GM21825 (cell line): ENCODE measurements around the gene NFIB.

Experiments used
- ATAC-seq: cut with Tn5 transposase; IDR thresholded peaks from one replicate; pipeline ENCODE4 v1.9.1; 2021; ENCODE audit warnings: mild to moderate bottlenecking, moderate library complexity; ENCODE audit not compliant: unreplicated experiment

NFIB gene

DNA sequence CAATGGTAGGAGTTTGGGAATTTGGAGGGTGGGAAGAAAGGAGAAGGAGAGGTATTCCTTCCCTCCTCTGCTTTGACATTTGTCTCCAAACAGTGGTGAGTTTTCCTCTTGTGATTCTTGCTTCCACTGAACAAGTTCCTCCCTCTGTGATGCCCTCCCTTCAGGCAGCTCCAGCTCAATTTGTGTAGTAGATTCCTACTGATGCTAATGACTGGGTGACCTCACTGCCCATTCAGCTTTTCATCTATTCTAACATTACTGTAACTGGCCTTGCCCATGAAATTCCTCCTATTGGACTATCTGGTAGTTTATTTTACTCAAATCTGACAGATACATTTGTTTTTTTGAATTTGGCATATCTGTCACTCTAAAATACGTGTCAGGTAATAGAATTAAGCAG is 121.4 kb downstream of the NFIB start:
- ATAC-seq, result no peak

DNA sequence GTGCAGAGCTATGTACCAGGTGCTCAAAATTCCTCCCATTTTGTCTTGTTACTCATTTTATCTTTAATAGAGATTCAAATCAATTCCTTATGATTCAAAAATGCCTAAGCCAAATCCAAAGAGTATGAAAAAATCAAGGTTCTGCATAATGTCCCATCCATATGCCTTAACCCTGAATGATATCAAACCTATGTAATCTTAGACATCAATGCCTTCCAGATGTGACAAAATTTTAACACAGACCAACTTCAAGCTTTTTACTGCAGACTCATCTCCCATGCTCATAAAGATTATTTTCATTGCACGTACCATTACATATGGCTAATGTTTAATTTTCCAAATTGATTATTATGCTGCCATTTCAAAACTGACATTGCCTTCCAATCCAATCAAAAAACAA is 122.4 kb downstream of the NFIB start:
- ATAC-seq, result no peak

DNA sequence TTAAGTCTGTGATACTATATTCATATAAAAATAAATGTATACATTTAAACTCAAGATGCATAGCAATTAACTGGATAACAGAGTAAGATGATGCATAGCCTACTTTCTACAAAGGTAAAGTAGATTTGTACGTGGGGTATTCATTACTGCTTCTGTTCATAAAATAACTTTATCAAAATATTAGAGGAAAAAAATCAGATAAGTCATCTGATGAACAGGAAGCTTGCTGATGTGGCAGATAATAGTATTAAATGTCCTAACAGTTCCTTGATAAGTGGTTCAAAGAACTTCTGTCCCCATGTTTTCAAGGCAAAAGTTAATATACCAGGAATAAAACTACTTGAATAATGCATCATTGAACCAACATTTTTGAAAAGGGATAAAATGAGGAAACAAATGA is 123.7 kb downstream of the NFIB start:
- ATAC-seq, result no peak

DNA sequence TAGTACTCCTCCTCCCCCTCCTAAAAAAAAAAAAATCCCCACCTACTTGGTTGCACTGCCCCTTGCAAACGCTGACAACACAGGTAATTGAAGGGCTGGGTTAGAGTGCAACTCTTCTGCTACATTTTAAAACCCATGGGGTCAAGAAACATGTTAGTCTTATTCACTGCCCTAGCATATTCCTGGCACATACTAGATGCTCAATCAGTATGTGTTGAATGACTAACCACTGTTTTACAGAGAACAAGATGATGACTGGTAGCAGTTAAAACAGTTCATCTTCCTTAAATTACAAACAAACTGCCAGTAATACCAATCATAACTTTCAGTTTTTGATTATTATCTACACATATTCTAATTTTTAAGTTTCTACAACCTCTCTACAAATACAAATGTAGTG is 124.4 kb downstream of the NFIB start:
- no peak for ATAC-seq

DNA sequence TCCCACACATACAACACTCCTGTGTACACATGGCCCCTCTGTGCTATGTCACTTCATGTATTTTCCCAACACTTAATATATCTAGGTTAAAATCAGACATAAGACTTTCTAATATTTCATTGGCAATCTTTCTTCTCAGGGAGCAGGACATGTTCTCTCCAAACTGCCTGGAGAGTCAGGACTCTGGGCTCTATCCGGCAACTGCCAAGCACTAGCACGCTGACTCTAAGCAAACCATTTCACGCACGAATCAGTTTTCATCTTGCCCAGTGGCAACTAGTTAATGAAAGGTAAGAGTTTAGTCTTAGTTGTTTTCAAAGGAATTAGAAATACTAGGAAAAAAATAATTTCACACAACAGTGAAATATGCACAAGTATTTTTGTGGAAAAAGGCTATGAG is 124.8 kb downstream of the NFIB start:
- no peak for ATAC-seq

DNA sequence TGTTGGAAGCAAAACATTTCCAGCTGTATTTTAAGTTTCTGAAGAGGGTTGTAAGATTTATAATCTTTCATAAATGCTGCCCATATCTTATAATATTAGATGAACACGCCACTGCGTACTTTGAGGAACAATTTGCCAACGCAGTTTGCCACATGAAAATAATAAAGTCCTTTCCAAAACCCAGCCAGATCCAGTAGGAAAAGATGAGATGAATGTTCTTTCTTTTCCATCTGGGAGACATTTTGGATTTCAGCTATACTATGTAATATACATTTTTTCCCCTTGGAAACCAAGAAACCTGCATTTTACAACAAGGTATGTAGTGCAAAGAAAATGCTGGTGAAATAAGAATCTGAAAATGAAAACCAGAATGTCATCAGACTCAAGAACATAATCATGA is 125.4 kb downstream of the NFIB start:
- no peak for ATAC-seq

DNA sequence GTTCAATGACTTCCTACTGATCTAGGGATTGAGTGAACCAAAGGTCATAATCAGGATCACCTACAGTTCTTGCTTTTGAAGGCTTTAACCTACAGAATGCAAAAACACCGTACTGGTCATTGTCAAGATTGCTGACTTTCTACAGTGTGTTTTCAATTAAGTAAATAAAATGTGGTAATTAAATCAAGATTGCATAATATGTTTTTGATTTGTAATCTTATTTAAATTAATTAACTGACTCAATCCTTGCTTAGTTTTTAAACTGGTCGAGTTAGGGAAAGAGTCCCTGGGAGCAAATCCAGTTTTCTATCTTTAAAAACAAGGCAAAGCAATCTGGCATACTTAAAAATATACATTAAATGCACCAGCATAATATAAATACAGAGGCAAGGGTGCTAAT is 125.9 kb downstream of the NFIB start:
- ATAC-seq, result no peak

DNA sequence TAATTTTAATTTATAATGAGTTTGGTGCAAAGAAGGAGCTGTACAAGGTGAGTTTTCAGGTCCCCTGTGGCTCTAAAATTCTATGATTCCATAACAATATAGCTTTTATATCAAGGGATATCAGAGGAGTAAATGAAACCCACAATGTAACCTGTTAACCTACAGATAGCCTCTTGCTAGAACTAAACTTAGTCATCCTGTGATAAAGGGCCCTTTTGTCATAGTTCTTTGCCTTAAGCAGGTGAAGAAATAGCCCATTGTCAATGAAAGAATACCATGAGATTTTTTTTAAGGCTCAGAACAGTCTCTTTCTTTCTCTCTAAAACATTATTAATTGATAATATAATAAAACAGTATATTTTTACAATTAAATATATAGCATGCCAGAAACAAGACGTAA is 127.8 kb downstream of the NFIB start:
- ATAC-seq, result no peak

DNA sequence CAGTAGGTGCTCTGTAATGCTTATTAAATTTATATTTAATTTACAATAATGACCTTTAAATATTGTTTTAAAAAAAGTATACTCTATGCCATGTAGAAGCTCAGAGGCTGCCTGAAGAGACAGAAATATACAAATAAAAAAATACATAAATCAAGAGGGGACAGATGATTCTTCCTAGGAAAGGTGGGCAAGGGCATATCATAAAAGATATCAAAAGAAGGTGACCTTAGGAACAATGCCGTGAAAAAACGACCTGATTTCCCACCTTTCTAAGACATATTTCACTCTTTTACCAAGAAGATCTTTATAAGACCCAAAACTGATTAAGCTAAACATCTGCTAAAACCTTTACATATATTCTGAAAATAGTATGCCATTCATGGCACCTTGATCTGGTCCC is 128.9 kb downstream of the NFIB start:
- ATAC-seq, result no peak

DNA sequence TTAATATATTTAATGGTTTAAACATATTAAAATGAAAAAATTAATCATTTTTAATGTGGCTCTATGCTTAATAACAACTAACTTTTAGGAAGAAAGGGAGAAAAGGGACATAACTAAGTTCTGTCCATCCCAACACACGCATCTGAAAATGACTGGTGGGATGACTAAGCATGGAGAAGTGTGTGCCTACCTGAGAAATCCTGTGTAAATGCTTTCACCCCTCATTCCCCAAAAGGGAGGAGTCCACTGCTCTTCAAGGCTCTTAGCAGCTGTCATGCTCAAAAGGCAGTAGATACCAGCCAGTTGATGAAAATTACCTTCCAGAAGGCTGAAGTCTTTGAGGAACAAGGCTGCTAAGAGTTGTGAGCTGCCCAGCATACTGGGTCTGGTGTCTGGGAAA is 130.9 kb downstream of the NFIB start:
- ATAC-seq, result no peak

DNA sequence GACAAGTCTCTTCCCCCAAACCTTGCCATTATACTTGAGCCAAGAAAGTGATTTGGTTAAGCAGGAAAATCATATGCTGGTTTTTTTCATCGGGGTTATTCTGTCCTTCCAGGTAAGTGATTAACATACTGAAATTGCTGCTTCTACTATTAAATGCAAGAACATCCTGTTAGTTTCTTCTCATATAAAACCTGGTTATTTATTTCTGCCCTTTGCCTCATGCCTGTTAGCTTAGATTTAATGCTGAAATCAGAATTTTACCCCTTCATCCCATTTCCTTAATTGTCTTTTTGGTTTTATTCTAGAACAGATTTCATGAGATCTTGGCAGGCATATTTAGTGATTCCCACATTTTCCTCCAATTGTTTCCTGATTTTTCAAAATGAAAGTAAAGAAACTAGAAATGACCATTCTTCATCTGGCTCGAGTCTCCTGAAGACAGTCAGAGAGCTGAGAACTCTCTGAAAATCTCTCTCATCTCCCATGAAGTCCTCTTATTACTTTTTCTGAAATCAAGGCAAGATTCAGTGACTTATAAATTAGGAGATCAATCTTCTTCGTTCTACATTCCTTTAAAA is 132.9 kb downstream of the NFIB start:
- no peak for ATAC-seq

DNA sequence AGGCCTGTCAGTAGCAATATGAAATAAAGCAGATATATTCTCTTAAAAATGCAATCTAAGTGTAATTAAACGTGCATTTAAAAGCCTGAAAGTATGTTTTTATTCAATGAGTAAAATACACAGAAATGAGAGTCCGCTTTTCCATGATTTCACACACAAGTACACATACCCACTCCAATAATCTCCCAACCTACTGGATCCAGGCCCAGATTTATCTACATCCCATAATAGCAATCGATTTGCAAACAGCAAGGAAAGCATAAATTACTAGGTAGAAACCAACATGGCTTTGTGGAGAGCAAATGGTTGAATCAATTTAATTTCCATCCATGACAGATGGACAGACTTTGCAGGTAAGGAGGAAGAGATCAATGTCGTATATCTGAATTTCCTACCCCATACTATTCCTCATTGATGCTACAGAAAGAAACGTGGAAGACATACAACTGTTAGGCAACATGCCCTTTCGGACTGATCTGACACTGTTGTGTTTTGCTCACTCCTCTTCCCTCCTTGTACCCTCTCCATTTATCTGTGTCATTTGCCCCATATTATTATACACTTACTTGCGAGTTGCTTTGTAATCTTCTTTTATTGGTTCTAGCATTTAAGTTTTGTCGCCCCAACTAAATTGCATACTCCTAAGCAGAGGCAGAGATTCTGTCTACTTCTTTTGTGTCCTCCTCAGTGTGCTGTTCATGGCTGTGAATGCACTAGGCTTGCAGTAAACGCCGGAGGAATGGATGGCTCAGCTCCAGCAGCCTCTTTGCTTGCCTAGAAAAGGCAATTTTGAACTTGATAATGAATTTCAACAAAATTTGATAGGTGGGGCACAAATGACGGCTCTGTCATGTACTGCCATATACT is 133.6 kb downstream of the NFIB start:
- ATAC-seq, result no peak

DNA sequence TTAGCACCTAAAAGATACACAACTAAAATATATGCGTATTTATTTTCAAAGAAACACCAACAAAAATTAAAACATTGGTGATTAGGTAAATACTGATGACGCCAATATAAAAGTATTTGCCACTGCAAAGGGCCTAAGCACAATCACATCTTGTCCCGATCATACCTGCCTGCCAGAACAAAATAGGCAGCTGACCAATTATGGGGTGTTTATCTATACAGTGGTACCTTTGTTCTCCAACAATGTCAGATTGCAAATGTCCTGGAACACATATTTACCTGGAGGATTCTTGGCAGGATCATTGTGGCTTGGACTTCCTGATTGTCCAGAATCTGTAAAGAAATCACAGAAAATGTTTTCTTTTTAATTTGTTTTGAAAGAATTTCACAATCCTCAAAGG is 134.5 kb downstream of the NFIB start:
- no peak for ATAC-seq

DNA sequence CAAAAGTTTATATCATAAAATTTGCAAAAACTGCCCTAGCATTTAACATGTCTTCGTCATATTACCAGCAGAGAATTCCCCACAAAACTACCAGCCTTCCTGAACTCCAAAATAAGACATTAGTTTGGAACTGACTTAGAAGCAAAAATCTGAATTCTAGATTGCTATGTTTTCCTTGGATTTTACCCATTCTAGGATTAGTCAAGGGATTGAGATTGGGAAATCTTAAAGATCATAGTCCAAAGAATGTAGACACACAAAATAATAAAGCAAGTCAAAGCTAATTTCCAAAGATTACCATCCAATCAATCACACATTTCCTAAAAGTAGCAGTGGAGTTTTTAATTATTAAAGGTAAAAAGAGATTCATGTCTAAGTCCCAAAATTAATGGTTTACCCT is 138.2 kb downstream of the NFIB start:
- no peak for ATAC-seq

DNA sequence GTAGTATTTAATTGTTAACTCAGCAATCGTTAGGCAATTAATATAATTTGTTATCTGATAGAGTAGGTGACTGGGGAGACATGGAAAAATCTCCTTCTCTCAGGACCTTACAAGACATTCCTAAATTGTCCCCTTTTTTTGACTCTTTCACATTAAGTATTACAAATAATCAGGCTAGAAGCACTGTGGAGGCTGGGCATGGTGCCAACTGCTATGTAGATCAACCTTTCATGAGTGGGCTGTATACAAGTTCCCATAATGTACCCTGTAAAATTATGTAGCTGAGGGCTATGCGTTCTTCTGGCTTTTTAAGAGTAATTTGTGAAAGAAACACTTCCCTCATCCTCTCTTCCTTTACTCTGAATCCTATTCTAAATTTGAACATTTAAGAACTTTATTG is 140.2 kb downstream of the NFIB start:
- ATAC-seq, result no peak

DNA sequence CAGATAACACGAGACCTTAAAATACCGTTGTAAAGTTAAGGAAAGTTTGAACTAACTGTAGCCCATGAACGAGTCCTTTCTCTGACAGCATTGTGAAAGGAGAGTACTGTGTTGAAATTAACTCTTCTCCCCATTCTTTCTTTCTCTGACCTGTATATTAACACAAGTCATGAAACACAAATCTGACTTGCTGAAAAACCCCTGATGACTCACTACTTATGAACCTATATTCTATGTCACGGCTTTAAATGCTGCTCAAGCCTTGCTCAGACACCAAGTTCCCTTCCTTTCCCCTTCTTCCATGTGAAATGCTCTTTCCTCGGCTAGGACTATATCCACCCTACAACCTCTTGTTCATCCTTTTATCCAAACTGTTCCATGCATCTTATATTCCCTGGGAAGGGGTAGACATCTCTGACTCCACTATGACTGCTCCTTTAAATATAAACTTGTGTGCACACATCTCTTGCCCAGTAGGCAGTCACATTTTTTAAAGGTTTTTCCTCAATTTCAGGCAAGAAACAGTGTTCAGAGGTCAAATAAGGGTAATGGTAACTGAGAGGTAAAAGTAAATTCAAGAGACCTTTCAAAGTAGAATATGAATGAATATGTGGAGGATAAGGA is 142.9 kb downstream of the NFIB start:
- ATAC-seq, result no peak

DNA sequence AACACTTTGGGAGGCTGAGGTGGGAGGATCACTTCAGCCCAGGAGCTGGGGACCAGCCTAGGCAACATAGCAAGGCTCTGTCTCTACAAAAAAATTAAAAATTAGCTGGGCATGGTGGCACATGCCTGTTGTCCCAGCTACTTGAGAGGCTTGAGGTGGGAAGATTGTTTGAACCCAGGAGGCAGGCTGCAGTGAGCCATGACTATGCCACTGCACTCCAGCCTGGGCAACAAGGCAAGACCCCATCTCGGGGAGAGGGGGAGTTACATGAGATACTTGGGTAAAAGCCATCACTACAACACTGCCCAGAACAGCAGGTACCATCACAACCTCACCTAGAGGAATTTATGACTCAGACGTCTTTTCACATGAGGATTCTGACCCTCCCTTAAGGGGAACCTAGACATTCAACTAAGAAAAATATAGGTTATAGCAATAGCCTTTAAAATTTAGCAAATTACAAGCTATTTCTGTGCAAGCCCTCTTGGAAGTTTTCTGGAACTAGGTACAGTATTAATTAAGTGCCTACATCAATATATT is 143.5 kb downstream of the NFIB start:
- ATAC-seq, result no peak

DNA sequence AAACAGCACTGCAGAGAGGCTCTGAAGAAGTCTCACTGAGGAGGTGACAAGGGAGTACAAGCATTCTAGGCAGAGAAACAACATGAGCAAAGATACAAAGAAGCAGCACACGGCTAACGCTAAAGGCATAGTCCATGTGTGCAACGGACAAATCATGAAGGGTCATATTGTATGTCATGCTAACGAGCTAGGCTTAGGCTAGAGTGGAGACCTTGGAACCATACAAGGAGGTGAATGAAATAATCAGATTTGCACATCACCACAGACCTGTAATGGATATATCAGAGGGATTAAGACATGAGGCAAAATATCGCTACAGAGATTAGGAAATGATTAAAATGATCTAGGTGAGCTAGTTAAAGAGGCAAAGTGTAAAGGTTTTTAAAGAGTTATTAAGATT is 145.6 kb downstream of the NFIB start:
- no peak for ATAC-seq

DNA sequence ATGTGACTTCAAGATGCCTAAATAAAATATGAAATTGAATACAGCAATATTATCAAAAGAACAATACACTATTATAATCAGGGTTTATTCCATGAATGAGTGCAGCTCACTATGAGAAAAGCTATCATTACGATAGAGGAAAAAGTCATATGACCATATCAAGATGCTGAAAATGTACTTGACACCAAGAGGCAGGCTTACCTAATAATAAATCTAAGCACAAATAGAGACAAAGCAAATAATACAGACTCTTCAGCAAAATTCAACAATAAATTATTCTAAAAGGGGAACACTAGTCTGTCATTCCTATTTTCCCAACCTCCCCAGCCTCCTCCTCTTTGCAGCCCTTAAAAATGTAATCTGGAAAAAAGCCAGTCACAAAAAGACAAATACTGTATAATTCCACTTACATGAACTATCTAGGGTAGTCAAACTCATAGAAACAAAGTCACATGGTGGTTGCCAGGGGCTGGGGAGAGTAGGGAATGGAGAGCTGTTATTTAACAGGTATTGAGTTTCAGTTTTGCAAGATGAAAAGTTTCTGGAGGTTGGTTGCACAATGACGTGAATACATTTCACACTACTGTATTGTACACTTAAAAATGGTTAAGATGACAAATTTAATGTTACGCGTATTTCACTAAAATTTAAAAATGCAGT is 148.4 kb downstream of the NFIB start:
- ATAC-seq, result no peak

DNA sequence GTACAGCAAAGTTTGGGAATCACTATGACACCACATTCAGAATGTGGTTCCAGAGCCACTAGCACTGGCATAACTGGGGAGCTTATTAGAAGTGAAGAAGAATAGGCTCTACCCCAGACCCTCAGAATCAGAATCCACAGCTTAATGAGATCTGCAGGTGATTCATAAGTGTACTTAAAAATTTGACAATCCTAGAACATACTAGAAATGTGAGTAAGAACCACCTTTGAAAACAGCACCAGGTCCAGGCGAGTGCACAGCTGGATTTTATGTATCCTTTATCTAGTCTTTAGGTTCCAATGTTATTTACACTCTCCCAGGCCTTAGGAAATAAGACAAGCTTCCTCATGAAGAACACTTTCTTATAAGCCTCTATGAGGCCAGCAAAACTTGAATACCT is 149.0 kb downstream of the NFIB start:
- no peak for ATAC-seq

DNA sequence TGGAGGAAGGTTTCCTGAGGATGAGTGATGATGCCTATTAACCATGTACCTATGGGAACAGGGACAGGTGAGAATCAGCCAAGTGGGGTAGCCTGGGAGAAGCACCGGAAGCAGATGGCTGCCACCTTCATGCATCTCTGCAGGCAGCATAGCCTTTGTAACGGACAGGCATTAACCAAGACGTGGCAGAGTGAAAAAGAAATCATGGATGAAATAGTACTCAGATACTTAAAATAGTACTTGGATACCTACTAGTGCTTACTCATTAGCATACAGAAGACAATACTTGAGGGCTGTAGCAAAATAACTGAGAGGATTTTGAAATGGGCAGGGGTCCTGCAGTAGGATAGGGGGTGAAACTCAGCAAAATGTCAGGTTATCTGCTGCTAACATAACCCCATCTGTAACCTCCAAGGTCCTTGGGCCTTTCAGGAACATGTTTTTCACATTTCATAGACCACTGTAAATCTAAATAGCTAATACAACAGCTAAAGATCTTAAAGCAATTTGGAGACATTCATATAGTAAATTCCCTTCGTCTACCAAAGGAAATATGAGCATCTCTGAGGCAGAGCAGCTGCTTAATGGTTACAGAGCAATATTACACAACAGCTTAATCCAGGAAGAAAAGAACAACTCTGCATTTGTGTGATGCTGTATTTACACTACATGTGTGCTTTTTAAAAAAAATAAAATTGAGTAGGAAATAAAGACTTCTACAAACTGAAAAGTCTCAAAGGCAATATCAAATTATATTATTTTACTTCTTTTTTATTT is 154.3 kb downstream of the NFIB start:
- ATAC-seq, result no peak
